LNCaP clone FGC (cell line): Measurements from ENCODE around the gene MED26.

ENCODE experiments used
- DNase-seq: peaks from one replicate; pipeline ENCODE4 v3.0.0-alpha.2; 2011; ENCODE audit warnings: low read depth
- H3K4me3 ChIP-seq: 2 replicates; pipeline ENCODE4 v1.5.1; 2011; ENCODE audit warnings: mild to moderate bottlenecking, low read depth, low read length, control low read depth
- CTCF ChIP-seq: IDR thresholded peaks from 2 replicates; pipeline ENCODE4 v1.5.1; 2012; ENCODE audit warnings: mild to moderate bottlenecking; ENCODE audit not compliant: control insufficient read depth, insufficient read depth; ENCODE audit errors: extremely low read depth

MED26 gene

GRCh38 chr19:16607819-16608218 is 20.2 kb downstream of the MED26 start:
- no peak overlapping the region for H3K4me3 ChIP-seq
- TF ChIP-seq CTCF = no peak
- no peak for DNase-seq

DNA sequence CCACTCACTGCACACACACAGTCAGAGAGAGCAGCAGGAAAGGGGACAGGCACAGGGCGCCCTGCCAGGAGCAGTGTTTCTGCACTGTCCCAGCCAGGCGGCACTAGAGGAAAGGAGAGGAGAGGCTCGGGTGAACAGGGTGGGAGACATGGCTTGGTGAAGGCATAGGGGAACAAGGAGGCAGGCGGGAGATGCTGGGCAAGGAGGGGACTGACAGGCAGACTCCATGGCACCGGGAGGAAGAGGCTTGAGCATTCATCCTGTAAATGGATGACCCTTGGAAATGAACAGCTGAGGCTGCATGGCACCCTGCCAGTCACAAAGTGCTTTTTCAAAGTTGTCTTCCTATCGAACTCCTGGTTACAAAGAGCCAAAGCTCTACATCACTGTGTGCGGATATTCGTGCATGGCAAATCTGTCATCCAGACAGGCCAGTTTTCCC is 22.4 kb downstream of the MED26 start:
- H3K4me3 ChIP-seq = no peak overlapping the region
- TF ChIP-seq CTCF = peak; percentile 43
- no peak for DNase-seq

- TF ChIP-seq CTCF = no peak
- no peak overlapping the region for H3K4me3 ChIP-seq
- no peak for DNase-seq
Measured at GRCh38 chr19:16605115-16605514, 22.9 kb downstream of the MED26 start.

DNA sequence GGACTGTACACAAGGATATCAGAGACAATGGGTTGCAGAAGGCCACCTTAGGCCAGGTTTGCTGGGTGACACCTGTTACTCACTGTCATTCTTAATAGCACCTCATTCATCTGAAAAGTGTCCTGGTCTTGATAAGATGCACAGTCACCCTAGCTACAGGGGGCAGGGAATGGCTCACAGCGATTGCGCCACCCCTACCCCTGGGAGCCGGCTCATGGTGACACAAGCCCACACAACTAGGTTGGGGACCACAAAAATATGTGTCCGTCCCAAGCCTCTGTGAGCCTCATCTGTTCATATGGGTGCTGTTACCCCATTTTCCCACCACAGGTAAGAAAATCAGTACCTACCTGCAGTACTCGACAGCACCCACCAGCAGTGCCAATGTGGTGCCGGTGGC is 23.4 kb downstream of the MED26 start:
- TF ChIP-seq CTCF = no peak
- H3K4me3 ChIP-seq = no peak overlapping the region
- no peak for DNase-seq

GRCh38 chr19:16603090-16603489 is 24.9 kb downstream of the MED26 start:
- no peak for TF ChIP-seq CTCF
- DNase-seq = peak; percentile 83
- H3K4me3 ChIP-seq = 0 out of 2 replicates have a peak overlapping the region, but pooled peaks have one; percentile 13

DNA sequence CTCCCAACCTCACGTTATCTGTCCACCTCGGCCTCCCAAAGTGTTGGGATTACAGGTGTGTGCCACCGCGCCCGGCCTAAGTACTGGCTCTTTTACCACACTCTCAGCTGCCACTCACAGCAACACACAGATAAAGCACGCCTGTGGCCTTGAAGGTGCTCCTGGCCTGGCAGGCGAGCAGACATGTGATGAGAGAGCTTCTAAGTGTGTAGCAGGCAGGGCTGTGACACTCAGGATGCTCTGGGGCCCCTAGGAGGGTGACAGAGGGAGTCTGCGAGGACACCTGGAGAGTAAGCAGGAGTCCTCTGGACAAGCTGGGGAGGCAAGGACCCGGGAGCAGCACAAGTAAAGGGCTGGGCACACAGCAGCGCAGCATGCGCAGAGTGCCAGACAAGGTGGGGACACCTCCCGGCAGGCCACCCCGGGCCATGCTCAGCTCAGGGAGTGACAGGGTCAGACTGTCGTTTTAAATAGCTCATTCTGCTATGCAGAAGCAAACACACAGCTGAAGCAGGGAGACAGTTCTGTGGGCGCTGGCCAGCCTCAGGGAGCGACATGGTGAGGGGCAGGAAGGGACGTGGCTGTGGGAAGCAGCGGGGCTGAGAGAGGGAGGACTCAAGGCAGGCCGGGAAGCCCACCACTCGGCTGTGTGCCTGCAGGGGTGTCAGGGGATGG is 26.5 kb downstream of the MED26 start:
- no peak for TF ChIP-seq CTCF
- H3K4me3 ChIP-seq = no peak overlapping the region
- DNase-seq = no peak

GRCh38 chr19:16600824-16601223 is 27.2 kb downstream of the MED26 start:
- no peak for DNase-seq
- H3K4me3 ChIP-seq = no peak overlapping the region
- TF ChIP-seq CTCF = no peak
